SK-N-SH treated with all-trans-retinoic acid at 6 μM for 48 hours (cell line): ENCODE measurements around the gene DMAC2.

Experiments used
- ARNTL ChIP-seq: fragments of 450-650 bp; formaldehyde crosslinking; IDR thresholded peaks from 2 replicates; pipeline ENCODE4 v1.5.0; 2020; ENCODE audit warnings: low read depth, mild to moderate bottlenecking, moderate library complexity, borderline replicate concordance
- CSDC2 ChIP-seq: fragments of 250-450 bp; sonication (Bioruptor Pico); IDR thresholded peaks from 2 replicates; pipeline ENCODE4 v1.5.0; 2020; ENCODE audit warnings: mild to moderate bottlenecking, moderate library complexity
- CSRNP3 ChIP-seq: fragments of 250-450 bp; sonication (Bioruptor Pico); IDR thresholded peaks from 2 replicates; pipeline ENCODE4 v1.5.1; 2021; ENCODE audit warnings: mild to moderate bottlenecking, moderate library complexity
- PATZ1 ChIP-seq: fragments of 250-450 bp; sonication (Bioruptor Pico); IDR thresholded peaks from 2 replicates; pipeline ENCODE4 v1.8.0; 2020; ENCODE audit warnings: mild to moderate bottlenecking, moderate library complexity, borderline replicate concordance
- RARB ChIP-seq: fragments of 250-450 bp; sonication (Bioruptor Pico); IDR thresholded peaks from 2 replicates; pipeline ENCODE4 v1.8.0; 2021; ENCODE audit warnings: mild to moderate bottlenecking, moderate library complexity
- ZC3H10 ChIP-seq: fragments of 250-450 bp; sonication (Bioruptor Pico); IDR thresholded peaks from 2 replicates; pipeline ENCODE4 v1.5.1; 2021; ENCODE audit warnings: mild to moderate bottlenecking, moderate library complexity
- ZNF8 ChIP-seq: fragments of 450-650 bp; formaldehyde crosslinking; IDR thresholded peaks from 2 replicates; pipeline ENCODE4 v1.5.0; 2020; ENCODE audit warnings: mild to moderate bottlenecking, moderate library complexity

GRCh38 chr19:41414461-41414860 is 25.3 kb downstream of the DMAC2 start:
- no peak for TF ChIP-seq PATZ1 (CRISPR knock-in tag)
- no peak for TF ChIP-seq ARNTL (CRISPR knock-in tag)
- TF ChIP-seq RARB = no peak
- TF ChIP-seq ZC3H10 (CRISPR knock-in tag) = no peak
- no peak for TF ChIP-seq ZNF8 (CRISPR knock-in tag)
- no peak for TF ChIP-seq CSDC2
- no peak for TF ChIP-seq CSRNP3 (CRISPR knock-in tag)
